Naive thymus-derived CD4-positive, alpha-beta T cell (primary cell): ENCODE data around the gene NRCAM. TPM values are rescaled to one million over a fixed set of nuclear protein-coding genes. Genes with fewer than 3 reads are reported as not detected.
"Not testable (repeated sequence)": the region's sequence is repeated elsewhere in the genome, so short reads cannot be mapped to it uniquely, and the experiment has no call there.

ENCODE experiments used
- ATAC-seq: fragments of 150-1000 bp; cut with Tn5 transposase; 2 replicates; pipeline ENCODE4 v1.10.0; 2021; ENCODE audit warnings: mild to moderate bottlenecking, moderate library complexity
- CTCF ChIA-PET: fragments of 350-600 bp; sonication (Branson Sonifier 250); formaldehyde crosslinking; loops from one replicate; lab custom pipeline; 2021; ENCODE audit warnings: antibody characterized with exemption; lab: Charles Lee
- POLR2A ChIA-PET: fragments of 350-600 bp; sonication (Branson Sonifier 250); formaldehyde crosslinking; loops from one replicate; lab custom pipeline; 2021; ENCODE audit warnings: antibody characterized with exemption, inconsistent platforms; lab: Charles Lee
- DNase-seq, 9 donors: peaks; one replicate each; pipeline versions ENCODE4 v3.0.0 to v3.0.0-alpha.2; 2020 to 2022; ENCODE audit warnings: mixed read lengths in 1 of 9
- H3K27ac ChIP-seq: one replicate; pipeline ENCODE4 v1.7.0; 2013; ENCODE audit warnings: mild to moderate bottlenecking, low read depth, low read length, moderate library complexity
- H3K27me3 ChIP-seq, 2 donors: one replicate each; pipeline ENCODE4 v1.7.0; 2013; ENCODE audit warnings: low read length in 2 of 2, mild to moderate bottlenecking in 2 of 2, moderate library complexity in 2 of 2; ENCODE audit not compliant: control insufficient read depth in 2 of 2, insufficient read depth in 2 of 2
- H3K36me3 ChIP-seq, 3 experiments: 1 replicate in 2 of 3; 2 replicates in 1 of 3; pipeline ENCODE4 v1.7.0; 2013; ENCODE audit warnings: low read length in 3 of 3, mild to moderate bottlenecking in 3 of 3, moderate library complexity in 1 of 3; ENCODE audit not compliant: insufficient read depth in 3 of 3, control insufficient read depth in 2 of 3
- H3K4me1 ChIP-seq, 2 donors: one replicate each; pipeline ENCODE4 v1.7.0; 2013; ENCODE audit warnings: low read length in 2 of 2, mild to moderate bottlenecking in 2 of 2, moderate library complexity in 1 of 2; ENCODE audit not compliant: control insufficient read depth in 2 of 2, insufficient read depth in 2 of 2
- H3K4me3 ChIP-seq: 2 replicates; pipeline ENCODE4 v1.7.0; 2013; ENCODE audit warnings: mild to moderate bottlenecking, low read length
- H3K9me3 ChIP-seq, 3 experiments: 1 replicate in 2 of 3; 2 replicates in 1 of 3; pipeline ENCODE4 v1.7.0; 2013; ENCODE audit warnings: low read length in 3 of 3; ENCODE audit not compliant: control insufficient read depth in 2 of 3
- H3K27ac Mint-ChIP-seq, 9 donors: one replicate each; pipeline ENCODE4 v1.8.0; 2020 to 2022; ENCODE audit warnings: mixed read lengths in 9 of 9, mild to moderate bottlenecking in 8 of 9, moderate library complexity in 5 of 9, inconsistent platforms in 2 of 9
- H3K27me3 Mint-ChIP-seq, 5 donors: one replicate each; pipeline ENCODE4 v1.8.0; 2021 to 2022; ENCODE audit warnings: mixed read lengths in 5 of 5, mild to moderate bottlenecking in 1 of 5
- H3K36me3 Mint-ChIP-seq, 5 donors: one replicate each; pipeline ENCODE4 v1.8.0; 2020 to 2022; ENCODE audit warnings: mixed read lengths in 5 of 5, mild to moderate bottlenecking in 3 of 5, inconsistent platforms in 1 of 5
- H3K4me1 Mint-ChIP-seq, 7 donors: one replicate each; pipeline ENCODE4 v1.8.0; 2020 to 2022; ENCODE audit warnings: mixed read lengths in 7 of 7, mild to moderate bottlenecking in 3 of 7, inconsistent platforms in 1 of 7
- H3K4me3 Mint-ChIP-seq, 10 donors: one replicate each; pipeline ENCODE4 v1.8.0; 2020 to 2022; ENCODE audit warnings: mild to moderate bottlenecking in 10 of 10, mixed read lengths in 10 of 10, moderate library complexity in 6 of 10, inconsistent platforms in 2 of 10
- H3K9me3 Mint-ChIP-seq, 11 donors: one replicate each; pipeline ENCODE4 v1.8.0; 2020 to 2022; ENCODE audit warnings: mixed read lengths in 11 of 11, mild to moderate bottlenecking in 4 of 11, inconsistent platforms in 1 of 11, moderate library complexity in 1 of 11
- intact Hi-C, 2 donors: fragments of 100-400 bp; cut with micrococcal nuclease; formaldehyde crosslinking; loops; one replicate each; pipeline ENCODE4 v1.15.1; 2023
- polyA plus RNA-seq, 2 donors: library from polyadenylated mRNA; unstranded; fragments of 300-500 nt; fragmentation: Illumina TruSeq; gene quantifications; one replicate each; pipeline ENCODE4 v1.2.3, GENCODE V29; 2021
- total RNA-seq, 6 experiments: library from RNA in 5 of 6; stranded (reverse) in 5 of 6; gene quantifications; 1 replicate in 5 of 6; 2 replicates in 1 of 6; pipeline ENCODE4 v1.2.3 and lab custom pipeline; 2021 to 2026

Gene NRCAM
- total and polyA plus RNA-seq, 7 experiments from 2014 or later: 2.1 to 13.6 (median 6.4) TPM; not detected in 1

DNA sequence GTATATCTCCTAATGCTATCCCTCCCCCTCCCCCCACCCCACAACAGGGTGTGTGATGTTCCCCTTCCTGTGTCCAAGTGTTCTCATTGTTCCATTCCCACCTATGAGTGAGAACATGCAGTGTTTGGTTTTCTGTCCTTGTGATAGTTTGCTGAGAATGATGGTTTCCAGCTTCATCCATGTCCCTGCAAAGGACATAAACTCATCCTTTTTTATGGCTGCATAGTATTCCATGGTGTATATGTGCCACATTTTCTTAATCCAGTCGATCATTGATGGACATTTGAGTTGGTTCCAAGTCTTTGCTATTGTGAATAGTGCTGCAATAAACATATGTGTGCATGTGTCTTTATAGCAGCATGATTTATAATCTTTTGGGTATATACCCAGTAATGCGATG is 68.5 kb downstream of the NRCAM start:
- ATAC-seq, H3K36me3 Mint-ChIP-seq, H3K9me3 ChIP-seq, H3K27me3 ChIP-seq, H3K4me1 ChIP-seq, H3K27ac Mint-ChIP-seq, DNase-seq, CTCF ChIA-PET, H3K27ac ChIP-seq, intact Hi-C loops, H3K4me3 Mint-ChIP-seq, H3K36me3 ChIP-seq, H3K4me1 Mint-ChIP-seq, POLR2A ChIA-PET, H3K4me3 ChIP-seq: not testable (repeated sequence)
- H3K9me3 Mint-ChIP-seq: peaks cover 0 to 17% (median 6%) of the 10 kb centered on the region in 11 donors
- H3K27me3 Mint-ChIP-seq: peaks cover 0 to 11% (median 11%) of the 10 kb centered on the region in 5 donors

GRCh38 chr7:108385834-108386422 is 70.3 kb downstream of the NRCAM start:
- Histone ChIP-seq H3K36me3 (no peaks in the 10 kb centered on the region), H3K4me3 (no peak overlapping the region), H3K27me3 (no peaks in the 10 kb centered on the region), H3K27ac (no peak overlapping the region), H3K9me3 (no peaks in the 10 kb centered on the region), H3K4me1 (no peaks in the 10 kb centered on the region)
- Mint-ChIP-seq H3K4me3 (no peak overlapping the region), H3K9me3 (peaks cover 0 to 14% (median 6%) of the 10 kb centered on the region in 11 donors), H3K27ac (no peak overlapping the region), H3K27me3 (peaks cover 0 to 11% (median 7%) of the 10 kb centered on the region in 5 donors), H3K36me3 (no peaks in the 10 kb centered on the region), H3K4me1 (peaks cover 0 to 6% (median 0%) of the 10 kb centered on the region in 7 donors)
- CTCF ChIA-PET: no interaction called here
- DNase-seq (no peak), ATAC-seq (no peak)
- POLR2A ChIA-PET: no interaction called here
- intact Hi-C loops: no loop called here

DNA sequence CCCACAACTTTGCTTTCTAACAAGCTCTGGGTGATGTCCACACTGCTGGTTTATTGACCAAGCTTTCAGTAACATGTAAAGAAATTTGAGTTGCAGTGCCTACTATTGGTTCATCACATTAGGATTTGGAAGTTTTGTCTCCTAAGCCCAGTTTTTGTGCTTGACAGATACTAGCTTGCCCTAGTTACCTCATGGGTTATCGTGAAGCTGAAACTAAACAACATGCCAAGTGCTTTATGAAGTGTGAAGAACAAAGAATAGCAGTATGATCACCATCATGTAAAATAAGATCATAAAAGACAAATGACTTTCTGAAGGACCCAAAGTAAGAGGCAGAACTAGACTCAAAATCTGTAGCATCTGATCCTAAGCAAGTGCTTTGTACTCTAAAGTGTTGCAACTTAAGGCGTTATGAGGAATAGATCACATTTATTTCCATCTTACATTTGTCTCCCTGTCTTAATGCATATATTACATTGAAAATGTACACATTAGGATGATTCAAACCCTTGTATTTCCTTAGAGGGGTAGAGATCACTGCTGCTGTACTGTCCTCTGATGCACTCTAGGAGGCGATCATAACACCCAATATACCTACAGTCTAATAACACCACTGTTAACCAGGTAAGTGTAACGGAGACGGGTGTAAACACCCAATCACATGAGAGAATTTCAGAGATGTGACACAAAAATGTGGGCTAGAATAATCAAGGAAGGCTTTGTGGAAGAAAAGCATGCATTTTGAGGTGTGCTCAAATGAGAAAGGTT is 71.3 kb downstream of the NRCAM start:
- Histone ChIP-seq H3K36me3 (no peaks in the 10 kb centered on the region), H3K27ac (no peak overlapping the region), H3K4me1 (no peaks in the 10 kb centered on the region), H3K9me3 (no peaks in the 10 kb centered on the region), H3K4me3 (no peak overlapping the region), H3K27me3 (no peaks in the 10 kb centered on the region)
- Mint-ChIP-seq H3K36me3 (no peaks in the 10 kb centered on the region), H3K4me3 (no peak overlapping the region), H3K9me3 (peaks cover 0 to 7% (median 0%) of the 10 kb centered on the region in 11 donors), H3K27ac (no peak overlapping the region), H3K27me3 (peaks cover 0 to 14% (median 6%) of the 10 kb centered on the region in 5 donors), H3K4me1 (peaks cover 0 to 6% (median 0%) of the 10 kb centered on the region in 7 donors)
- intact Hi-C loops: no loop called here
- ChIA-PET POLR2A (interaction anchor here (0.7 kb wide), 1 partner anchor 49 kb away, joined by 3 read pairs; no protein-coding TSS in a partner anchor), CTCF (no interaction called here)
- DNase-seq: no peak
- no peak for ATAC-seq

DNA sequence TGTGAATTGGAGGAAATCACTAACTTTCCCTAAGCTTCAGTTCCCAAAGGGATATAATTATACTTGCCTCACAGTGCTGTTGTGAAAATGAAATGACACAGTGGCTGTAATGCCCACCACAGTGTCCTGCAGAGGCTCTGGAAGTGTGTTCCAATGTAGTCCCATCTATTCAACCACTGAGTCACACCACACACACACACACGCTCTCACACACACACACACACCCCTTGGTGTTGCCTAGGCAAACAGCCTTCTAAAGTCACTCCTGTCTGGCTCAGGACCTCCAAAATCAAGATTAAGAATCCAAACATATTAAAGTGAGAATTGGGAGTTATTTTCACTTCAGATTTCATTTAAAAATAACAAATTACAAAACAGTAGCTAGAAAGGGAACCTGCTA is 73.3 kb downstream of the NRCAM start:
- CTCF ChIA-PET: no interaction called here
- Mint-ChIP-seq H3K9me3 (no peaks in the 10 kb centered on the region), H3K27me3 (peaks cover 0 to 22% (median 4%) of the 10 kb centered on the region in 5 donors), H3K27ac (no peak overlapping the region), H3K4me1 (peaks cover 0 to 6% (median 0%) of the 10 kb centered on the region in 7 donors), H3K36me3 (no peaks in the 10 kb centered on the region), H3K4me3 (no peak overlapping the region)
- H3K36me3 ChIP-seq: no peaks in the 10 kb centered on the region
- no peaks in the 10 kb centered on the region for H3K27me3 ChIP-seq
- no peak overlapping the region for H3K27ac ChIP-seq
- no peaks in the 10 kb centered on the region for H3K9me3 ChIP-seq
- DNase-seq (no peak), ATAC-seq (no peak)
- H3K4me3 ChIP-seq: no peak overlapping the region
- POLR2A ChIA-PET: no interaction called here
- intact Hi-C loops: no loop called here
- H3K4me1 ChIP-seq: no peaks in the 10 kb centered on the region

DNA sequence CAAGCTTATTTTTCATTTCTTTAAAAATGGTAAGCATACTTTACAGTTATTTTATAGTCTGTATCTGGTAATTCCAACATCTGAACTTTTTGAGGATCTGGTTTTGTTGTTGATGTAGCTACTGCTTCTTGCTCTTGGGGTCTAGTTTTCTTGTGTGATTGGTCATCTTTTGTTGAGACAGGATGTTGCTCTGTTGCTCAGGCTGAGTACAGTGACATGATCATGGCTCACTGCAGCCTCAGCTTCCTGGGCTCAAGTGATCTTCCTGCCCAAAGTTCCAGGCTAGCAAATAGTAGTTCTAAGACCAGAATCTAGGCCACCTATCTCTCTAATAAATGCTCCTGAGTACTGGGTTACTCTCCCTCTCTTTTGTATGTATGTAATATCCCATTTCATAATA is 75.7 kb downstream of the NRCAM start:
- Histone ChIP-seq H3K27me3 (no peaks in the 10 kb centered on the region), H3K36me3 (no peaks in the 10 kb centered on the region), H3K4me1 (no peaks in the 10 kb centered on the region), H3K27ac (no peak overlapping the region), H3K4me3 (no peak overlapping the region), H3K9me3 (no peaks in the 10 kb centered on the region)
- no peak overlapping the region for H3K27ac Mint-ChIP-seq
- CTCF ChIA-PET: no interaction called here
- H3K36me3 Mint-ChIP-seq: no peaks in the 10 kb centered on the region
- no peaks in the 10 kb centered on the region for H3K9me3 Mint-ChIP-seq
- peaks cover 0 to 22% (median 4%) of the 10 kb centered on the region in 5 donors for H3K27me3 Mint-ChIP-seq
- intact Hi-C loops: no loop called here
- H3K4me1 Mint-ChIP-seq: peaks cover 0 to 5% (median 0%) of the 10 kb centered on the region in 7 donors
- no peak for DNase-seq
- POLR2A ChIA-PET: no interaction called here
- no peak for ATAC-seq
- H3K4me3 Mint-ChIP-seq: no peak overlapping the region

DNA sequence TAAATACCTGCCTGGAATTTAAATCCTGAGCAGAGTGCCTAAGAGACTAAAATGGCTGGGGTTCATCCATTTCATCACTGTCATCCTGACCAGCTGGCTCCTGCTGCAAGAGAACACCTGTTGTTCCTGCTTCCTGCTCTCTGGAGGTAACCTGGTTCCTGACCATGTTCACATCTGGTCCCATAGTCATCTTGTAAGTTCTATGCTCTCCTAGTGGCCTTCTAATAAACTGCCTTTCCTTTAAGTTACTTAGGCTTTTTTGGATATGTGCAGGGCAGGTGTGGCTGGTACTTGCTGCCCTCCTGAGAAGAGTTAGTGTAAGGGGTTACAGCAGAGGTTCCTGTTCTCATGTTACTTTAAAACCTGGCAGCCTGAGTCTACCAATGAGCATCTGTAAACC is 80.0 kb downstream of the NRCAM start:
- Histone ChIP-seq H3K4me1 (no peaks in the 10 kb centered on the region), H3K27ac (no peak overlapping the region), H3K36me3 (no peaks in the 10 kb centered on the region), H3K4me3 (no peak overlapping the region), H3K9me3 (no peaks in the 10 kb centered on the region), H3K27me3 (no peaks in the 10 kb centered on the region)
- POLR2A ChIA-PET: no interaction called here
- Mint-ChIP-seq H3K27ac (no peak overlapping the region), H3K9me3 (peaks cover 0 to 5% (median 0%) of the 10 kb centered on the region in 11 donors), H3K4me3 (no peak overlapping the region), H3K27me3 (peaks cover 0 to 17% (median 7%) of the 10 kb centered on the region in 5 donors), H3K4me1 (peaks cover 0 to 2% (median 0%) of the 10 kb centered on the region in 7 donors), H3K36me3 (peaks cover 0 to 4% (median 0%) of the 10 kb centered on the region in 5 donors)
- intact Hi-C loops: no loop called here
- no peak for DNase-seq
- CTCF ChIA-PET: no interaction called here
- no peak for ATAC-seq
